HT-29 (cell line): ENCODE data around the gene OR2C3. TPM values are rescaled to one million over a fixed set of nuclear protein-coding genes. Genes with fewer than 3 reads are reported as not detected.
"Not testable (repeated sequence)": the region's sequence is repeated elsewhere in the genome, so short reads cannot be mapped to it uniquely, and the experiment has no call there.

Experiments used
- DNase-seq: peaks from one replicate; pipeline ENCODE4 v3.0.0-alpha.2; 2015; ENCODE audit warnings: low spot score
- total RNA-seq: library from RNA; depleted of rRNA; stranded (reverse); fragments of >200 nt; shearing (Covaris generic); gene quantifications from 2 replicates; pipeline ENCODE4 v1.2.3, GENCODE V29; 2014; rRNA removed

The OR2C3 gene
- not detected in 2 replicates for total RNA-seq

GRCh38 chr1:247536340-247536739, at the start of gene OR2C3:
TSS of gene OR2C3 (minus strand) at chr1:247536440. CDS start at chr1:247532511, 3,929 bp downstream.
- no peak for DNase-seq

- no peak for DNase-seq
Observed at GRCh38 chr1:247578946-247579460, 42.8 kb upstream of the OR2C3 start.

GRCh38 chr1:247576514-247576913, 40.3 kb upstream of the OR2C3 start:
- peak; percentile 35 for DNase-seq

- no peak for DNase-seq
Observed at GRCh38 chr1:247574664-247575063, 38.4 kb upstream of the OR2C3 start.

GRCh38 chr1:247574236-247574635, 38.0 kb upstream of the OR2C3 start:
- DNase-seq: no peak

GRCh38 chr1:247562198-247562597, 26.0 kb upstream of the OR2C3 start:
- no peak for DNase-seq

- DNase-seq: no peak
Observed at GRCh38 chr1:247561711-247562110, 25.5 kb upstream of the OR2C3 start.

- no peak for DNase-seq
Observed at GRCh38 chr1:247557926-247558674, 21.9 kb upstream of the OR2C3 start.

GRCh38 chr1:247552231-247552630, 16.0 kb upstream of the OR2C3 start:
- no peak for DNase-seq

- no peak for DNase-seq
Observed at GRCh38 chr1:247551721-247552120, 15.5 kb upstream of the OR2C3 start.

GRCh38 chr1:247548769-247549182, 12.5 kb upstream of the OR2C3 start, which contains the start of gene GCSAML:
TSS of gene GCSAML (plus strand) at chr1:247549134. CDS start at chr1:247549192, 58 bp downstream.
- no peak for DNase-seq

GRCh38 chr1:247548092-247548491, 11.9 kb upstream of the OR2C3 start:
- DNase-seq: no peak

GRCh38 chr1:247542811-247543210, 6.6 kb upstream of the OR2C3 start:
- no peak for DNase-seq

GRCh38 chr1:247540581-247540980, 4.3 kb upstream of the OR2C3 start:
- no peak for DNase-seq

GRCh38 chr1:247539215-247539614, 3.0 kb upstream of the OR2C3 start:
- no peak for DNase-seq

GRCh38 chr1:247538561-247538960, 2.3 kb upstream of the OR2C3 start:
- no peak for DNase-seq

- DNase-seq: no peak
Observed at GRCh38 chr1:247535402-247535801, 838 bp downstream of the OR2C3 start.

GRCh38 chr1:247531937-247532336, 4.3 kb downstream of the OR2C3 start:
- DNase-seq: no peak

GRCh38 chr1:247530785-247531184, 5.5 kb downstream of the OR2C3 start:
- DNase-seq: no peak

- DNase-seq: no peak
Observed at GRCh38 chr1:247529771-247530355, 6.4 kb downstream of the OR2C3 start.

GRCh38 chr1:247528812-247529474, 7.3 kb downstream of the OR2C3 start:
- peak; percentile 47 for DNase-seq

- DNase-seq: not testable (repeated sequence)
Observed at GRCh38 chr1:247521886-247522285, 14.4 kb downstream of the OR2C3 start.

GRCh38 chr1:247518613-247518891, 17.7 kb downstream of the OR2C3 start:
- no peak for DNase-seq
